ENCODE measurements around the gene GALNT10.
A peak's percentile ranks its signal among the peaks of the same experiment; 100 is the strongest.

Gene GALNT10

DNA sequence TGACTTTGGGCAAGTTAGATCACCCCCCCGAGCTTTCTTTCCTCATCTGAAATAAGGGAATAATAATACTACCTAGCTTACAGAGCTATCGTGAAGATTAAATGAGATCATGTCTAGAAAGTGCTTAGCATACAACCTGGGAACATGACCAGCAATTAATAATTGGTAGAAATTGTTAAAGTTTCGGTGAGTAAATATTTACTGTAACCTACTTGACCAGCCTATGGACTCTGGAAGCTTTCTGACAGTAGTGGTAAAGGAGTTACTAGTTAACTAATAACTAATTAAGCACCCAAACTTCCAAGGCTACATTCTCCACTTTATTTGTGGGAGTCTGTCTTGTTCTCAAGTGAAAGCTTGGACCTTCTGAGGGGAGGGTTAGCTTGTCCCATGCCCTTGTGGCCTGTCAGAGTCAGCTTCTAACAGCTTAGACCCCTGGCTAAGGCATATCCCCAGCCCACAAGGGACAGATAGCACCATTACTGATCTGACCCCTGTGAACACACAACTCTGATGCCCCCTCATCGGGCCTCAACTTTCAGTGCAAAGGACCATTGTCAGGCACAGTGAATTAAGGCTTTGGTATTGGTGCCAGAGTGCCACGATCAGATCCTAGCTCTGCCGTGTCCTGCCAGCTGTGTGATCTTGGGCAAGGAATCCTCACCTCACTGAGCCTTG is 196.6 kb downstream of the GALNT10 start:
- DNase-seq, result no peak

DNA sequence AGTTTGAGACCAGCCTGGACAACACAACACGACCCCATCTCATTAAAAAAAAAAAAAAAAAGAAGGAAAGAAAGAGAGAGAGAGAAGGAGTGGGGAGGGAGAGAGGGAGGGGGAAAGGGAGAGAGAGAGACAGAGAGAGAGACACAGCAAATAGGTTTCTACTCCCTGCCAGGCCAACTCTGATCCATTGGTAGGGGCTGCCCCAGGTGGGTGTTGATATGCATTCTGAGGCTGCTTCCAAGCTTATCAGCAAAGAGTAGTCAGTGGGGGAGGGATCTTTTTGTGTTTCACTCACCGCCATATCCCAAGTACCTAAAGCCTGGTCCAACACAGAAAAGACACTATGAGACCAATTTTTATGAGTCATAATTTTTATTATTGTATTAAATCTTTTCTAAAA is 198.3 kb downstream of the GALNT10 start:
- DNase-seq, result no peak

- no peak for DNase-seq
These were observed 199.6 kb downstream of the GALNT10 start for GRCh38 chr5:154390096-154390495.

GRCh38 chr5:154390746-154391359 is 200.3 kb downstream of the GALNT10 start:
- no peak for DNase-seq

DNA sequence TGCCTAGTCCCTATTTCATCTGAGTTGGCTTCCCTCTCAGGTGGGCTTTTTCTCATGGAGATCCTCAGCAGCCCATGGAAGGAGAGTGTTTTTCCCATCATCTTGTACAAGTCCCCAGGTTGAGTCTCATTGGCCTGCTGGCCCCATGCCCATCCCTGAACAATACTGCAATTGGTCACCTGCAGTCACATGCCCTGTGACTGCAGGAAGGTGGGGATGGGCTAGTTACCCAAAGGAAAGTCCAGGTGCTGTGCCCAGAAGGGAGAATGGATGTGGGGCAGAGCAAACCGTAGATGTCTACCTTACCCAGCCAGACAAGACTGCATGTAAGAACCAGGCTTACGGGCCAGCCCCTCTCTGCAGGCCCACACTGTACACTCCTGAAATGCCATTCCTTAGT is 201.3 kb downstream of the GALNT10 start:
- DNase-seq, result no peak

DNA sequence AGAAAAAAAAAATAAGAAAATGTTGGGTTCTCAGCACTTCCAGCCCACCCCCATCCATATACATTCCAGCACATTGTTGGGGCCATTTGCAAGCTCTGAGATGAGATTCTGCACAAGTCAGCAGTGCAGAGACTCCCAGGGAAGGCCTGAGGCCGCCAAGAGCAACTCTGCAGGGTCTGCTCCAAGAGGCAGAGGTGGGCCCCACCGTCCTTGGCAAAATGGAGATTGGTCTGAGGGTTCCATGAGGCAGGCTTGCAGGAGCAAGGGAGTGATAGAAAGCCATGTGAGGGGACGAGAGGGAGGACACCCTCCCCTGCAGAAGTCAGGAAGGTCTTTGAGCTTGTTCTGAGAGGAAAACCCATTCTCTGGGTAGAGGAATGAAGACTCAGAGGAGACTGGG is 203.3 kb downstream of the GALNT10 start:
- no peak for DNase-seq

DNA sequence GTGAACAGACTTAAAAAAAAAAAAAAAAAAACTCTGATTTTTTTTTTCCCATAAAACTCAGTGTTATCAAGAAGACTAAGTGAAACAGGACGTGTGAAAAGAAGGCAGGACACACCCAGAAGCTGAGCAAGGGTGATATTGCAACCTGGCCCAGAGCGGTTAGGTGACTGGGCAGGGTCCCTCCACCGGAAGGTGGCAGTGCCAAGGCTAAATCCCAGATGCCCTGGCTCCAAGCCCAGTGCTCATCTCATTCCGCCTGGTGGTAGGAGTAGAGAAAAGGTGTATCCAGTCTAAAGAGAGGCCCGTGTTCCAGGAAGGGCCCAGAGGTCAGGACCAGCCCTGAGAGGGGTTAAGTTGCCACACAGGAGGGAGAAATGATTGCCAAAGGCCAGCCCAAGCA is 203.8 kb downstream of the GALNT10 start:
- DNase-seq, result no peak

- DNase-seq, result no peak
These were observed 205.0 kb downstream of the GALNT10 start for GRCh38 chr5:154395407-154396106.

GRCh38 chr5:154396128-154396527 is 205.6 kb downstream of the GALNT10 start:
- DNase-seq, result no peak

GRCh38 chr5:154397652-154398406 is 207.3 kb downstream of the GALNT10 start:
- no peak for DNase-seq

DNA sequence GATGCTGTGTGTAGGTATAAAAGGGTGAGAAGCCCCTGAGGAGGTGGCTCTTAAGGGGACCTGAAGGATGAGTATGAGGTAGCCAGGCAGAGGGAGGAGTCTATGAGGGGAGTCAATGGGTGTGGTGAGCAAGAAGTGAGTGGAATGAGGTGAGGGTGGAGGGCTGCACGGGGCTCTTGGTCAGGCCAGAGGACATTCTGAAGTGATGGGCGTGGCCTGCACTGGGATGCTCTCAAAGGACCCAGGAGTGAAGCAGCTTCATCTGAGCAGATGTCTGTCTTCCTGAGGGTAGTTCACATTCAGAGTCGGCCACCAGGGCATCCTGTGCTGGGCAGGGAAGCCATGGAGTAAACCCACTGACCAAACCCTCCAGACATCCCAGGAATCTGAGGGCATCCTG is 210.1 kb downstream of the GALNT10 start:
- no peak for DNase-seq

DNA sequence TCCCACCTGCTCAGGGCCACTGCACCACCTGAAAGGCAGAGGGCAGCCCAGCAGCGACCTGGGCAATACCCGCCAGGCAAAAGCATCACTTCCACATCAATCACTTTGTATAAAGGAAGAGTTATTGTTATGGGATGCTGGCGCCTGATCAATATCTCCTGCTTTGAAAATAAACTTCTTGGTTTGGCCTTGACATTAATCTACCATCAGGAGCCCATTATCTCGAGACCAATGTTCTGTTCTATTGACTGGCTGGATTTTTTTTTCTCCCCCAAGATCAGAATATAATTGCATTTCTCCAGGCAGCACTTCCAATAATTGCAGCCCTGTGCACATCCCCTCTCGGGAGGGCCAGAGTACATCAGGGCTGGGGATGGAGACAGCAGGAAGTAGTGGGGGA is 210.8 kb downstream of the GALNT10 start:
- no peak for DNase-seq

GRCh38 chr5:154401931-154402330 is 211.4 kb downstream of the GALNT10 start:
- DNase-seq, result no peak

- no peak for DNase-seq
These were observed 212.1 kb downstream of the GALNT10 start for GRCh38 chr5:154402611-154403010.

DNA sequence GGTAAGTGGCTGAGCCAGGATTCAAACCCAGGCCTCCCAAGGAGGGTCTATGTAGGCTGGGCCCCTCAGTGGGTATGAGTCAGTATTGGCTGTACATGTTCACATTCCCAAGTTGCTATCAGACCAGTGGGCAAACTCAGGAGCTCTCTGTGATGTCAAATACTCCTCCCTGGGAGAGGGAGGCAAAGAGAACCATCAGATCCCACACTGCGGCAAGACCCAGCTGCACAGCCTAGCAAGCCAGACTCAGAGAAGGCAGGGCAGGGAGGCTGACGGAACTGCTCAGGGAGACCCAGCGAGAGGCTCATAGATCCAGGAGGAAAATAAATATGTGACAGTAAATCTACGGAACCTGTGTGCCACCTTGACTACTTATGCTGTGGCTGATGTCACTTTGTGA is 212.7 kb downstream of the GALNT10 start:
- DNase-seq, result no peak

- no peak for DNase-seq
These were observed 213.3 kb downstream of the GALNT10 start for GRCh38 chr5:154403776-154404387.

DNA sequence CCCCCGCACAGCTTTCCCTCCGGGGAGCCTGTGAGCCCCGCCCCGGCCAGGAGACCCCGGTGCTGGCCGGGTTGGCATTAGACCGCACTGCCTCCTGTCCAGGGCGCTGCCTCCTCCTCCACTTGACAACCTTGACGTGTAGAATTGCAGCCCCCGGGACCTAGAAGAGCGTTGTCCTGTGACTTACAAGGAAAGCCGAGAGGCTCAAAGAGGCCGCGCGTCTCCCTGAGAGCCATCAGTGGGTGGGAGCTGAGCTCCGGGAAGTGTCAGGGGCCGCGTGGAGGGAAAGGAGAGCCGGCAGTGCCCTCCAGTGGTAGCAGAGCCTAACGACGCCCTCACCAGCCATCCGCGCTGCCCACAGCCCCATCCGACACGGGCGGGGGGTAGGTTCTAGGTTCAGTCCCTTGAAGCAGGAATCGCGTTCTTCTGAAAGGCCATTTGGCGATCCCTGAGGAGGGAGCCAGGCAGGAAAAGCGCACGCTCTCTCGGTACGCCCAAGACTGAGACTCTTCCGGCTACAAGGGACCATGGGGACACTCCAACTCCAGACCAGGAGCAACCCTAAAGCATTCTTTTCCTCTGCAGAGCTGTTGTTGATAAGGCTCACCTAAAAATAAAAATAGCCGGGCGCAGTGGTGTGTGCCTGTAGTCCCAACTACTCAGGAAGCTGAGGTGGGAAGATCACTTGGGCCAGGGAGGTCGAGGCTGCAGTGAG is 214.7 kb downstream of the GALNT10 start:
- peak; percentile 75 for DNase-seq

DNA sequence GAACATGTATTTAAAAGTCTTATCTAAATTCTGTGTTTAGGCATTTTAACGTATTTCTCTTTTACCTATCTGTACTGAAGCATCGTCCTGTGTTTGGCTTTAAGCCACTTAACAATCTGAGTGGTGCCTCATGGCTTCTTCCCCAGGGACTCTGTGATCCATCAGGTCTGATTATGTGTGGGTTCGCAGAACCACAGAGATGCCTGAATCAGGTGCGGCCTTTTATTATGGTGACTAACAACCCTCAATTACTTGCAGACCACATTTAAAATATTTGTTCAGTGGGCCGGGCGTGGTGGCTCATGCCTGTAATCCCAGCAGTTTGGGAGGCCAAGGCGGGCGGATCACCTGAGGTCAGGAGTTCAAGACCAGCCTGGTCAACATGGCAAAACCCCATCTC is 215.7 kb downstream of the GALNT10 start:
- DNase-seq, result no peak

- no peak for DNase-seq
These were observed 216.3 kb downstream of the GALNT10 start for GRCh38 chr5:154406826-154407225.

GRCh38 chr5:154408811-154409210 is 218.3 kb downstream of the GALNT10 start:
- no peak for DNase-seq

GRCh38 chr5:154409230-154409840 is 218.8 kb downstream of the GALNT10 start:
- DNase-seq, result no peak

DNA sequence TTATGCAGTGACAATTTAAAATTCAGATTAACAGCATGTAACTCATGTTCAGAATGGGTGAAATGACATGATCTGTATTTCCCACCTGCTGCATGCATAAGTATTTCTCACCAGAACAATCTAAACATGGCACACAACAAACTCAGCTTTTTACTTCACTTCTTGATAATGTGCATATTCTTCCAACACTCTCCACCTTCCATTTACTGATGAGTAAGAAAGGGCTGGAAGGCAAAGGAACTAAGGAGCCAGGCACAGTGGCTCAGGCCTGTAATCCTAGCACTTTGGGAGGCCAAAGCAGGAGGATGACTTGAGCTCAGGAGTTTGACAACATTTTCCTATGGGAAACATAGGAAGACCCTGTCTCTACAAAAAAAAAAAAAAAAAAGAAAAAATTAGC is 219.5 kb downstream of the GALNT10 start:
- no peak for DNase-seq
